Neural cell (in vitro differentiated cells): ENCODE results near the gene KCNAB2. TPM values are rescaled to one million over a fixed set of nuclear protein-coding genes. Genes with fewer than 3 reads are reported as not detected.

Experiments used
- H2AFZ ChIP-seq: fragments of 200-600, 300-800 bp; sonication (generic), shearing (Covaris generic); 2 replicates; pipeline ENCODE4 v1.6.0; 2014; ENCODE audit warnings: low read depth, mild to moderate bottlenecking, antibody characterized with exemption, low read length, moderate library complexity
- H3F3A ChIP-seq: fragments of 200-600 bp; shearing (Covaris generic); 2 replicates; pipeline ENCODE4 v1.6.1; 2016; ENCODE audit warnings: mild to moderate bottlenecking, moderate library complexity, mixed read lengths, antibody characterized with exemption, low read length; ENCODE audit not compliant: insufficient read depth, poor library complexity, severe bottlenecking
- H3K27ac ChIP-seq: fragments of 200-600, 300-800 bp; sonication (generic), shearing (Covaris generic); 2 replicates; pipeline ENCODE4 v1.5.1; 2014; ENCODE audit warnings: mild to moderate bottlenecking, low read length, moderate library complexity
- H3K27me3 ChIP-seq: fragments of 300-800, 200-600 bp; sonication (generic), shearing (Covaris generic); 2 replicates; pipeline ENCODE4 v1.6.0; 2014; ENCODE audit warnings: mild to moderate bottlenecking, low read depth, low read length, moderate library complexity; ENCODE audit not compliant: insufficient read depth
- H3K36me3 ChIP-seq: fragments of 300-800, 200-600 bp; sonication (generic), shearing (Covaris generic); 2 replicates; pipeline ENCODE4 v1.5.1; 2014; ENCODE audit warnings: mild to moderate bottlenecking, antibody characterized with exemption, low read length, moderate library complexity; ENCODE audit not compliant: insufficient read depth
- H3K4me2 ChIP-seq: fragments of 300-800, 200-600 bp; sonication (generic), shearing (Covaris generic); 2 replicates; pipeline ENCODE4 v1.6.0; 2014; ENCODE audit warnings: mild to moderate bottlenecking, low read length
- H3K4me3 ChIP-seq: fragments of 300-800, 200-600 bp; sonication (generic), shearing (Covaris generic); 2 replicates; pipeline ENCODE4 v1.5.1; 2014; ENCODE audit warnings: mild to moderate bottlenecking, low read length, moderate library complexity
- H3K79me2 ChIP-seq: fragments of 200-600 bp; shearing (Covaris generic); replicated peaks from 2 replicates; pipeline ENCODE4 v1.6.0; 2014; ENCODE audit warnings: mild to moderate bottlenecking, low read length, moderate library complexity; ENCODE audit not compliant: insufficient read depth
- H3K9ac ChIP-seq: fragments of 300-800, 200-600 bp; sonication (generic), shearing (Covaris generic); 2 replicates; pipeline ENCODE4 v1.6.1; 2016; ENCODE audit warnings: mild to moderate bottlenecking, low read length, mixed read lengths
- H3K9me2 ChIP-seq: fragments of 200-600 bp; shearing (Covaris generic); 2 replicates; pipeline ENCODE4 v1.6.1; 2016; ENCODE audit warnings: mild to moderate bottlenecking, low read length, mixed read lengths; ENCODE audit not compliant: insufficient read depth
- H3K9me3 ChIP-seq: fragments of 200-600, 300-800 bp; sonication (generic), shearing (Covaris generic); 2 replicates; pipeline ENCODE4 v1.6.1; 2016; ENCODE audit warnings: mild to moderate bottlenecking, mixed run types, low read length, moderate library complexity, mixed read lengths
- H4K20me1 ChIP-seq: fragments of 200-600 bp; shearing (Covaris generic); 2 replicates; pipeline ENCODE4 v1.6.1; 2016; ENCODE audit warnings: mild to moderate bottlenecking, mixed run types; ENCODE audit not compliant: insufficient read depth
- CTCF ChIP-seq: fragments of 450-650 bp; IDR thresholded peaks from 2 replicates; pipeline ENCODE4 v1.5.1; 2014; ENCODE audit warnings: antibody characterized with exemption, mild to moderate bottlenecking, moderate library complexity; ENCODE audit not compliant: poor library complexity, severe bottlenecking
- EP300 ChIP-seq: fragments of 450-650 bp; conservative IDR thresholded peaks from 2 replicates; pipeline ENCODE4 v1.6.1; 2014; ENCODE audit warnings: antibody characterized with exemption, mild to moderate bottlenecking, moderate library complexity; ENCODE audit not compliant: poor library complexity, severe bottlenecking
- EZH2 ChIP-seq: fragments of 200-600, 300-800 bp; shearing (Covaris generic), sonication (generic); IDR thresholded peaks from 2 replicates; pipeline ENCODE4 v1.6.1; 2014; ENCODE audit warnings: antibody characterized with exemption, low read length, borderline replicate concordance, mild to moderate bottlenecking; ENCODE audit not compliant: insufficient read depth, poor library complexity, severe bottlenecking
- MXI1 ChIP-seq: fragments of 450-650 bp; conservative IDR thresholded peaks from 2 replicates; pipeline ENCODE4 v1.6.1; 2014; ENCODE audit warnings: antibody characterized with exemption, mild to moderate bottlenecking; ENCODE audit not compliant: poor library complexity, severe bottlenecking
- POLR2AphosphoS5 ChIP-seq: IDR thresholded peaks from 2 replicates; pipeline ENCODE4 v1.6.1; 2012
- RAD21 ChIP-seq: fragments of 450-650 bp; conservative IDR thresholded peaks from 2 replicates; pipeline ENCODE4 v1.6.1; 2014; ENCODE audit warnings: antibody characterized with exemption, mild to moderate bottlenecking, moderate library complexity
- REST ChIP-seq: IDR thresholded peaks from 2 replicates; pipeline ENCODE4 v1.6.1; 2012; ENCODE audit warnings: borderline replicate concordance
- SMC3 ChIP-seq: fragments of 450-650 bp; conservative IDR thresholded peaks from 2 replicates; pipeline ENCODE4 v1.6.1; 2014; ENCODE audit warnings: antibody characterized with exemption, mild to moderate bottlenecking, moderate library complexity; ENCODE audit not compliant: poor library complexity
- TAF1 ChIP-seq: IDR thresholded peaks from 2 replicates; pipeline ENCODE4 v1.6.1; 2012; ENCODE audit warnings: low read depth
- polyA plus RNA-seq: library from polyadenylated mRNA; depleted of rRNA; stranded (reverse); fragments of >200 nt; gene quantifications from 2 replicates; pipeline ENCODE4 v1.2.3, GENCODE V29; 2014

The KCNAB2 gene
- polyA plus RNA-seq, 1 donor from 2014 or later, result 11.7 TPM

GRCh38 chr1:6127587-6128163 is 82.0 kb downstream of the KCNAB2 start:
- no peaks in the 10 kb centered on the region for H3K9me2 ChIP-seq
- no peaks in the 10 kb centered on the region for H3K9me3 ChIP-seq
- H3K36me3 ChIP-seq, result no peaks in the 10 kb centered on the region
- no peak overlapping the region for H3K27ac ChIP-seq
- no peaks in the 10 kb centered on the region for H3K27me3 ChIP-seq
- no peak overlapping the region for H2AFZ ChIP-seq
- H4K20me1 ChIP-seq, result no peaks in the 10 kb centered on the region
- H3K79me2 ChIP-seq, result no peaks in the 10 kb centered on the region
- no peak overlapping the region for H3K4me3 ChIP-seq
- TF ChIP-seq RAD21 (no peak), EP300 (no peak), MXI1 (no peak), POLR2AphosphoS5 (no peak), REST (no peak), CTCF (no peak), TAF1 (no peak), EZH2 (no peak)
- no peaks in the 10 kb centered on the region for H3F3A ChIP-seq
- H3K4me2 ChIP-seq, result no peak overlapping the region
- H3K9ac ChIP-seq, result no peak overlapping the region

GRCh38 chr1:6128276-6129081 is 82.8 kb downstream of the KCNAB2 start:
- H3K9me2 ChIP-seq, result no peaks in the 10 kb centered on the region
- H2AFZ ChIP-seq, result no peak overlapping the region
- H3K79me2 ChIP-seq, result no peaks in the 10 kb centered on the region
- H3K27ac ChIP-seq, result no peak overlapping the region
- no peak overlapping the region for H3K9ac ChIP-seq
- H3K27me3 ChIP-seq, result no peaks in the 10 kb centered on the region
- no peaks in the 10 kb centered on the region for H3F3A ChIP-seq
- no peaks in the 10 kb centered on the region for H4K20me1 ChIP-seq
- H3K4me2 ChIP-seq, result no peak overlapping the region
- no peak overlapping the region for H3K4me3 ChIP-seq
- H3K36me3 ChIP-seq, result no peaks in the 10 kb centered on the region
- TF ChIP-seq MXI1 (no peak), REST (no peak), SMC3 (no peak), TAF1 (no peak), RAD21 (no peak), EP300 (no peak), EZH2 (no peak), CTCF (no peak), POLR2AphosphoS5 (no peak)
- H3K9me3 ChIP-seq, result no peaks in the 10 kb centered on the region
